Stomach (tissue), 9 donors: ENCODE results near the gene CDK1. TPM values are rescaled to one million over a fixed set of nuclear protein-coding genes. Genes with fewer than 3 reads are reported as not detected.

Experiments
- DNase-seq, 2 donors: peaks; one replicate each; pipeline versions ENCODE4 v3.0.0 to v3.0.0-alpha.2; 2013 to 2019
- H3K27ac ChIP-seq, 5 donors: fragments of 200-600 bp in 4 of 5; sonication (generic) in 4 of 5; one replicate each; pipeline ENCODE4 v1.5.1; 2013 to 2019; ENCODE audit warnings: mild to moderate bottlenecking in 1 of 5, moderate library complexity in 1 of 5
- H3K27me3 ChIP-seq, 3 donors: fragments of 200-600 bp; sonication (generic); one replicate each; pipeline ENCODE4 v1.5.1; 2017 to 2019; ENCODE audit warnings: mixed run types in 1 of 3
- H3K36me3 ChIP-seq, 4 donors: fragments of 200-600 bp; sonication (generic); 1 replicate in 3 of 4; 2 replicates in 1 of 4; pipeline ENCODE4 v1.5.1; 2016 to 2019
- H3K4me1 ChIP-seq, 4 donors: fragments of 200-600 bp; sonication (generic); one replicate each; pipeline ENCODE4 v1.5.1; 2016 to 2019
- H3K4me3 ChIP-seq, 4 donors: fragments of 200-600 bp; sonication (generic) in 3 of 4; one replicate each; pipeline ENCODE4 v1.5.1; 2016 to 2019; ENCODE audit warnings: mild to moderate bottlenecking in 1 of 4
- H3K9me3 ChIP-seq, 4 donors: fragments of 200-600 bp; sonication (generic); one replicate each; pipeline ENCODE4 v1.5.1; 2016 to 2019
- EP300 ChIP-seq: sonication (generic); formaldehyde crosslinking; IDR thresholded peaks from one replicate; pipeline ENCODE4 v1.6.1; 2017; ENCODE audit warnings: antibody characterized with exemption
- POLR2A ChIP-seq, 4 donors: fragments of 450-650 bp; IDR thresholded peaks; one replicate each; pipeline ENCODE4 v1.6.1; 2016; ENCODE audit warnings: antibody characterized with exemption in 4 of 4, control low read depth in 2 of 4, mild to moderate bottlenecking in 1 of 4, moderate library complexity in 1 of 4
- POLR2AphosphoS5 ChIP-seq, 3 donors: sonication (generic); formaldehyde crosslinking; IDR thresholded peaks; one replicate each; pipeline ENCODE4 v1.6.1; 2016; ENCODE audit warnings: antibody characterized with exemption in 3 of 3
- WGBS, 5 donors: extraction: QIAGEN DNeasy Blood & Tissue Kit in 3 of 5; methylation state at CpG; one replicate each; pipeline versions ENCODE4 v1.1.5 to v1.1.7; 2013 to 2018; 5-methylcytosine and 5-hydroxymethylcytosine counted together
- intact Hi-C: fragments of 100-400 bp; cut with DNase I; formaldehyde crosslinking; loops from one replicate; pipeline ENCODE4 v1.15.1; 2023; ENCODE audit warnings: low total_unique reads
- polyA plus RNA-seq, 3 donors: library from polyadenylated mRNA; stranded (reverse); fragments of 200-250 nt; gene quantifications; one replicate each; pipeline ENCODE4 v1.2.3, GENCODE V29; 2013
- total RNA-seq, 5 donors: library from RNA; depleted of rRNA; stranded (reverse); fragments of >200 nt; gene quantifications; one replicate each; pipeline versions ENCODE4 v1.1.0 to v1.2.3, GENCODE V29; 2014 to 2016
- TF ChIP-seq, protein P1 (sequence below), 7 experiments: fragments of 450-650 bp in 4 of 7; fragments of 200-600 bp in 3 of 7; sonication (generic) in 3 of 7; IDR thresholded peaks; one replicate each; pipeline ENCODE4 v1.5.1; 2016 to 2019; ENCODE audit warnings: antibody characterized with exemption in 7 of 7, control low read depth in 2 of 7, mild to moderate bottlenecking in 1 of 7
- donor health status: healthy with polysubstance abuse.
- donor health status: Bipolar disorder and iron deficiency.
- donor health status: healthy.

Gene CDK1
- total and polyA plus RNA-seq, 8 donors, result 1.8 to 33.2 (median 4.7) TPM

DNA sequence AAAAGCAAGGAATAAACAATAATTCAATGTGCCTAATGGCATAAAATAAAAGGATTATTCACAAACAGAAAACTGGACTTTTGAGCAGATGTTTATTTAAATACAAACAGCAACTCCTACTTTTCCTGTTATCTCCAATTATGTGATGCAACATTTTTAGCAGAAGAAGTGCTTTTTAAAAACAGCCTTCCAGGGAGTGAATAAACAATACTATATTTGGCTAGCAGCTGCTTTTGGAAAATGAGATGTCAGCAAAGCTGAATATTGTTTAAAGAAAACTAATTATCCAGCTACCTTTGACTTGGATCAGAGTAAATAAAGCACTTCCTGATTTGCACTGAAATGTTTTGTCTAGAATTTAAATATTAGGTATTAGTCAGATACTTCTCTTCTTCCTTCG, 23.2 kb downstream of the CDK1 start:
- peak in 1 of 2 donors; percentile 21 for DNase-seq
- WGBS, 5 donors, result 36 to 61% (median 43%) methylated on average over 1 of the region's 1 CpG
- intact Hi-C loops, result no loop called here
- Histone ChIP-seq H3K4me1 (peaks cover 0 to 12% (median 7%) of the 10 kb centered on the region in 4 donors), H3K36me3 (no peaks in the 10 kb centered on the region), H3K9me3 (no peaks in the 10 kb centered on the region), H3K27me3 (no peaks in the 10 kb centered on the region), H3K27ac (no peak overlapping the region), H3K4me3 (no peak overlapping the region)
- TF ChIP-seq POLR2A (IDR thresholded peaks at IDR 0.05), result no peak

DNA sequence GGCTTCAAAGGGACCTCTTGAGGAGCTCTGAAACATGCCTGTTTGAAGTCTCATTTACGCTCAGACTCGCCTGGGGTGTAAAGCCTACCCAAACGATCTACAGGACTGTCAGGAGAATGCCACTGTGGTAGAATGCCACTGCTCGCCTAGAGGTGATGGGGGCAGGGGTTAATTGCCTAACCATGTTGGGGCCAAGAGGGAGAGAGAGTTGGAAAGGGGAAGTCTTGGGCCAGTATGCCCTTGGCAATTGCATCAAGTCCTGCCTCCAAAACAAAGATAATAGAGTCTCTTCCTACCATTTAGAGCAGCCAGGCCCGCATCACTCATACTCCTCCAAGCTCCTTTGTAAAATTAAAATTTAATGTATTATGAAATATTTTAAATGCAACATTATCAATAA, 25.2 kb downstream of the CDK1 start:
- Histone ChIP-seq H3K9me3 (no peaks in the 10 kb centered on the region), H3K4me1 (peaks cover 0 to 12% (median 7%) of the 10 kb centered on the region in 4 donors), H3K27ac (no peak overlapping the region), H3K36me3 (no peaks in the 10 kb centered on the region), H3K4me3 (no peak overlapping the region), H3K27me3 (no peaks in the 10 kb centered on the region)
- WGBS, 5 donors, result 82 to 90% (median 88%) methylated on average over 5 of the region's 5 CpGs
- intact Hi-C loops, result no loop called here
- DNase-seq, result no peak
- TF ChIP-seq, protein P1, sequence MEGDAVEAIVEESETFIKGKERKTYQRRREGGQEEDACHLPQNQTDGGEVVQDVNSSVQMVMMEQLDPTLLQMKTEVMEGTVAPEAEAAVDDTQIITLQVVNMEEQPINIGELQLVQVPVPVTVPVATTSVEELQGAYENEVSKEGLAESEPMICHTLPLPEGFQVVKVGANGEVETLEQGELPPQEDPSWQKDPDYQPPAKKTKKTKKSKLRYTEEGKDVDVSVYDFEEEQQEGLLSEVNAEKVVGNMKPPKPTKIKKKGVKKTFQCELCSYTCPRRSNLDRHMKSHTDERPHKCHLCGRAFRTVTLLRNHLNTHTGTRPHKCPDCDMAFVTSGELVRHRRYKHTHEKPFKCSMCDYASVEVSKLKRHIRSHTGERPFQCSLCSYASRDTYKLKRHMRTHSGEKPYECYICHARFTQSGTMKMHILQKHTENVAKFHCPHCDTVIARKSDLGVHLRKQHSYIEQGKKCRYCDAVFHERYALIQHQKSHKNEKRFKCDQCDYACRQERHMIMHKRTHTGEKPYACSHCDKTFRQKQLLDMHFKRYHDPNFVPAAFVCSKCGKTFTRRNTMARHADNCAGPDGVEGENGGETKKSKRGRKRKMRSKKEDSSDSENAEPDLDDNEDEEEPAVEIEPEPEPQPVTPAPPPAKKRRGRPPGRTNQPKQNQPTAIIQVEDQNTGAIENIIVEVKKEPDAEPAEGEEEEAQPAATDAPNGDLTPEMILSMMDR (IDR thresholded peaks at IDR 0.05), result no peak
- TF ChIP-seq POLR2A (IDR thresholded peaks at IDR 0.05) (no peak), EP300 (no peak), POLR2AphosphoS5 (IDR thresholded peaks at IDR 0.05) (no peak)

DNA sequence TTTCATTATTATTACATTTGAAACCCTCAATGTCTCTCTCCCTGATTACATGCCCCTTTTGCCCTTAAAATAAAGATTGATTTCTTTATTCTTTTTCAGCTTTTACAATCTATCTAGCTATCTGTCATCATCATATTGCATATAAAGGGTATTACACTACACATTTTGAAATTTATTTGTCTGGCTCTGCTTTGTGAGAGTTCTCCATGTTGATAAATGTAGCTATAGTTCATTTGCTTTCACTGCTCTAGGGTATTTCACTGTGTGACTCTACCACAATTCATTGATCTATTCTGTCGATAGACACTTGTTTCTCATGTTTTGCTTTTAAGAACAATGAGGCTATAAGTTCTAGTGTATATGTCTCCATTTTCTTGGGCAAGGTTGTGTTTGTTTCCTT, 25.6 kb downstream of the CDK1 start:
- DNase-seq, result no peak
- 94 to 100% (median 98%) methylated on average over 1 of the region's 1 CpG for WGBS, 5 donors
- Histone ChIP-seq H3K9me3 (no peaks in the 10 kb centered on the region), H3K4me3 (no peak overlapping the region), H3K36me3 (no peaks in the 10 kb centered on the region), H3K27me3 (no peaks in the 10 kb centered on the region), H3K4me1 (peaks cover 0 to 12% (median 7%) of the 10 kb centered on the region in 4 donors), H3K27ac (no peak overlapping the region)
- TF ChIP-seq POLR2A (IDR thresholded peaks at IDR 0.05) (no peak), EP300 (no peak), POLR2AphosphoS5 (IDR thresholded peaks at IDR 0.05) (no peak)
- TF ChIP-seq, protein P1 (IDR thresholded peaks at IDR 0.05), result no peak
- intact Hi-C loops, result no loop called here

DNA sequence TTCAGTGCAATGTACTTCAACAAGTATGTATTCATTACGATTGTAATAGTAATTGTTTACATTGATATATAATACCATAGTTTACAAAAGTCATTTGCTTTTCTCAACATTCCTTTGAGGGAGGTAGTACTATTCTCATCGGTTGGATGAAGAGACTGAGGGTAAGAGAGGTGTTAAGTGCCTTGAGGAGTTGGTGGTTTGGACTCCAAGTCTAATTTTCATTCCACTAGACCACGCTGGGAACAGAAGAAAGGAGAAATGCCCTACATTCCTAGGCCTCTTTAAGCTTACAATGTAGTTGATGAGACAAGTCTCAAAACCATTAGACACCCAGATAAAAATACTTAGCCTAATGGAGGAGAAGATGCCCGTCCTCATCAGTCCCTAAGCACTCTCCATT, 28.6 kb downstream of the CDK1 start:
- WGBS, 5 donors, result 78 to 86% (median 83%) methylated on average over 4 of the region's 4 CpGs
- no peak overlapping the region for H3K4me3 ChIP-seq
- peaks cover 3 to 19% (median 12%) of the 10 kb centered on the region in 4 donors for H3K4me1 ChIP-seq
- H3K27ac ChIP-seq, result no peak overlapping the region
- TF ChIP-seq EP300 (no peak), POLR2A (IDR thresholded peaks at IDR 0.05) (no peak), POLR2AphosphoS5 (IDR thresholded peaks at IDR 0.05) (no peak)
- TF ChIP-seq, protein P1 (IDR thresholded peaks at IDR 0.05), result no peak
- DNase-seq, result no peak
- intact Hi-C loops, result no loop called here
- H3K27me3 ChIP-seq, result no peaks in the 10 kb centered on the region
- no peaks in the 10 kb centered on the region for H3K36me3 ChIP-seq
- no peaks in the 10 kb centered on the region for H3K9me3 ChIP-seq

DNA sequence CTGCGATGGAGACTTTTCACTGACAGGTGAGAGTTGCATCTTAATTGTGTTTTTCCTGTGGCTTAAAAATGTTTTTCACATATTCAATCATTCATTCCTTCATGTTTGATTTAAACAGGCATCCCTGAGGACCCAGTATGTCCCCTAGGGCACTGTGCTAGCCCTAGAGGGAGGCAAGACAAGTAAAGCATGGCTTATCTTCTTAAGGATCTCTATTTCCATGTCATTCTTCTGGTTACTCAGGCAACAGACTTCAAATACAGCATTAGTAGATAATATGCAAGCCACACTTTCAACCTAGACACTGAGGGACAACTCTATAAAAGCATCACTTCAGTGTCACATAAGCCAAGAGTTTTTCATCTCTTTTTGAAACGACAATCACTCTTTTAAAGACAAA, 29.2 kb downstream of the CDK1 start:
- no peak overlapping the region for H3K4me3 ChIP-seq
- intact Hi-C loops, result no loop called here
- no peaks in the 10 kb centered on the region for H3K36me3 ChIP-seq
- H3K4me1 ChIP-seq, result peaks cover 0 to 16% (median 12%) of the 10 kb centered on the region in 4 donors
- no peak for DNase-seq
- 92 to 94% (median 92%) methylated on average over 2 of the region's 2 CpGs for WGBS, 5 donors
- TF ChIP-seq EP300 (no peak), POLR2AphosphoS5 (IDR thresholded peaks at IDR 0.05) (no peak), POLR2A (IDR thresholded peaks at IDR 0.05) (no peak)
- TF ChIP-seq, protein P1 (IDR thresholded peaks at IDR 0.05), result no peak
- H3K9me3 ChIP-seq, result no peaks in the 10 kb centered on the region
- no peaks in the 10 kb centered on the region for H3K27me3 ChIP-seq
- no peak overlapping the region for H3K27ac ChIP-seq
